ENCODE measurements around the gene CHST7.

- TF ChIP-seq POLR2AphosphoS5 (IDR thresholded peaks at IDR 0.05; ENCODE audit: low read depth, low read length) (no peak), CTCF (IDR thresholded peaks at IDR 0.05) (no peak), SIN3A (IDR thresholded peaks at IDR 0.05; ENCODE audit: borderline replicate concordance, insufficient read depth, low read depth, low read length) (no peak), REST (IDR thresholded peaks at IDR 0.05; ENCODE audit: insufficient read depth in 1 of 2, low read depth in 2 of 2, low read length in 1 of 2) (no peak), TCF7L2 (IDR thresholded peaks at IDR 0.05; ENCODE audit: low read depth, low read length) (no peak)
Measured at GRCh38 chrX:46602468-46603102, 29.0 kb downstream of the CHST7 start.
